Bronchial epithelial cell (primary cell): ENCODE results near the gene ABCA4. TPM values are rescaled to one million over a fixed set of nuclear protein-coding genes. Genes with fewer than 3 reads are reported as not detected.

Experiments used
- DNase-seq: peaks from one replicate; pipeline ENCODE4 v3.0.0-alpha.2; 2010; ENCODE audit warnings: low read depth
- FAIRE-seq: peaks from 2 replicates; lab custom pipeline; 2011; peaks lifted over from hg19 to GRCh38; lab: Jason Lieb, UNC
- H3K27me3 ChIP-seq: 2 replicates; pipeline ENCODE4 v1.5.1; 2011; ENCODE audit warnings: low read length; ENCODE audit not compliant: control insufficient read depth, insufficient read depth
- H3K36me3 ChIP-seq: 2 replicates; pipeline ENCODE4 v1.5.1; 2011; ENCODE audit warnings: low read length; ENCODE audit not compliant: control insufficient read depth, insufficient read depth
- H3K4me3 ChIP-seq: 2 replicates; pipeline ENCODE4 v1.5.1; 2011; ENCODE audit warnings: mild to moderate bottlenecking, low read depth, low read length, control low read depth
- total RNA-seq: library from RNA; depleted of rRNA; stranded (reverse); fragments of >200 nt; gene quantifications from 2 replicates; pipeline ENCODE4 v1.2.1, GENCODE V29; 2014
- TF ChIP-seq, protein P1 (sequence below): IDR thresholded peaks from 2 replicates; pipeline ENCODE4 v1.5.1; 2011; ENCODE audit warnings: mild to moderate bottlenecking, moderate library complexity, low read length, control low read depth, inconsistent platforms; ENCODE audit not compliant: insufficient read depth, severe bottlenecking

Gene ABCA4
- total RNA-seq, 1 donor from 2014 or later, result under 0.01 TPM

DNA sequence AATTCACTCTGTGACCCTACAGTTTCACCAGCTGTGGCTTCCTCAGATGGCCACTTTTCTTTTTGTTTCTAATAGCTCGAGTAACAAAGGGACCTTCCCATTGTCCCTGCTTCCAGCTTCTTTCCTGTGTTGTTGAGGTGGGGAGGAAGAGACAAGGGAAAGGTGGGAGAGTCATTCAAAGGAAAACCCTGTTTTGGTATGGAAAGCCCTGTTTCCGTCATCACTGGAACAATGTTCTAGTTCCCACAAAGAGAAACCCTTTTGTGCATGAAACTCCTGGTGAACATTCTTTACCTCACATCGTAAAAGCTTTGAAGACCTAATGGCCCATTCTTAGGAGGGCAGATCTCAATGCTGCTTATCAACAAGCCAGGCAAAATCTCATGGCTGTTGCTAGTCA is 62.2 kb downstream of the ABCA4 start:
- Histone ChIP-seq H3K36me3 (no peaks in the 10 kb centered on the region), H3K4me3 (no peak overlapping the region), H3K27me3 (no peaks in the 10 kb centered on the region)
- TF ChIP-seq, protein P1, sequence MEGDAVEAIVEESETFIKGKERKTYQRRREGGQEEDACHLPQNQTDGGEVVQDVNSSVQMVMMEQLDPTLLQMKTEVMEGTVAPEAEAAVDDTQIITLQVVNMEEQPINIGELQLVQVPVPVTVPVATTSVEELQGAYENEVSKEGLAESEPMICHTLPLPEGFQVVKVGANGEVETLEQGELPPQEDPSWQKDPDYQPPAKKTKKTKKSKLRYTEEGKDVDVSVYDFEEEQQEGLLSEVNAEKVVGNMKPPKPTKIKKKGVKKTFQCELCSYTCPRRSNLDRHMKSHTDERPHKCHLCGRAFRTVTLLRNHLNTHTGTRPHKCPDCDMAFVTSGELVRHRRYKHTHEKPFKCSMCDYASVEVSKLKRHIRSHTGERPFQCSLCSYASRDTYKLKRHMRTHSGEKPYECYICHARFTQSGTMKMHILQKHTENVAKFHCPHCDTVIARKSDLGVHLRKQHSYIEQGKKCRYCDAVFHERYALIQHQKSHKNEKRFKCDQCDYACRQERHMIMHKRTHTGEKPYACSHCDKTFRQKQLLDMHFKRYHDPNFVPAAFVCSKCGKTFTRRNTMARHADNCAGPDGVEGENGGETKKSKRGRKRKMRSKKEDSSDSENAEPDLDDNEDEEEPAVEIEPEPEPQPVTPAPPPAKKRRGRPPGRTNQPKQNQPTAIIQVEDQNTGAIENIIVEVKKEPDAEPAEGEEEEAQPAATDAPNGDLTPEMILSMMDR, result no peak
- FAIRE-seq, result no peak
- no peak for DNase-seq

- Histone ChIP-seq H3K36me3 (no peaks in the 10 kb centered on the region), H3K4me3 (no peak overlapping the region), H3K27me3 (no peaks in the 10 kb centered on the region)
- DNase-seq, result no peak
- no peak for FAIRE-seq
- TF ChIP-seq, protein P1, result no peak
Measured at GRCh38 chr1:94056996-94057395, 64.0 kb downstream of the ABCA4 start.

GRCh38 chr1:94056171-94056570 is 64.8 kb downstream of the ABCA4 start:
- FAIRE-seq (no peak), DNase-seq (peak; percentile 27)

GRCh38 chr1:94055459-94056122 is 65.4 kb downstream of the ABCA4 start:
- TF ChIP-seq, protein P1, result no peak
- DNase-seq (peak; percentile 33), FAIRE-seq (no peak)
- Histone ChIP-seq H3K27me3 (no peaks in the 10 kb centered on the region), H3K4me3 (no peak overlapping the region), H3K36me3 (no peaks in the 10 kb centered on the region)

More at GRCh38 chr1:94056171-94056570, 64.8 kb downstream of the ABCA4 start:
- H3K36me3 ChIP-seq, result no peaks in the 10 kb centered on the region
- TF ChIP-seq, protein P1, result no peak
- no peaks in the 10 kb centered on the region for H3K27me3 ChIP-seq
- no peak overlapping the region for H3K4me3 ChIP-seq

GRCh38 chr1:94050675-94051074 is 70.3 kb downstream of the ABCA4 start:
- no peak overlapping the region for H3K4me3 ChIP-seq
- no peaks in the 10 kb centered on the region for H3K36me3 ChIP-seq
- FAIRE-seq (no peak), DNase-seq (peak; percentile 28)
- TF ChIP-seq, protein P1, result no peak
- H3K27me3 ChIP-seq, result no peaks in the 10 kb centered on the region

DNA sequence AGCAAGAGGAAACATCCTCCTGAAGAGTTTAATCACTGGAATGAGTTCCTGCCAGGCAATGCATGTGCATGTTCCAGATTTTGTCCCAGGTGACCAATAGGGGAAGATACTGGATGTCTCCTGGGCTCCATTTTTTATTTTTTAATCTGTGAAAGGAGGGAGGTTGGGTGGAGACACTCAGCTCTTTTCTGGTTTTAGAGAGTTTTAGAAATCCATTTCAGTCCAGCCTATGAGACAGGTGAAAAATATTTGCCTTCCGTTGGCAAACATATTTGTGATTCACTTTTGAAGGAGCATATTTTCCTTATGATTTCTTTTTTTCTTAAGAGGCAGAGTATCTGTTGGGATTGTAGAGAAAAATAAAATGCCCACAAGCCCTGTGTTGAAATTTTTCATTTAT is 70.7 kb downstream of the ABCA4 start:
- H3K27me3 ChIP-seq, result no peaks in the 10 kb centered on the region
- FAIRE-seq (no peak), DNase-seq (peak; percentile 79)
- TF ChIP-seq, protein P1, result no peak
- no peak overlapping the region for H3K4me3 ChIP-seq
- H3K36me3 ChIP-seq, result no peaks in the 10 kb centered on the region
